Smooth muscle cell (in vitro differentiated cells): ENCODE measurements around the gene FAM181A. TPM values are rescaled to one million over a fixed set of nuclear protein-coding genes. Genes with fewer than 3 reads are reported as not detected.
A peak's percentile ranks its signal among the peaks of the same experiment; 100 is the strongest.

Source experiments
- DNase-seq: peaks from one replicate; lab custom pipeline; 2025; ENCODE audit not compliant: unreplicated experiment; lab: John Stamatoyannopoulos, UW
- H2AFZ ChIP-seq: fragments of 200-600 bp; sonication (generic); 2 replicates; pipeline ENCODE4 v1.6.0; 2016; ENCODE audit warnings: antibody characterized with exemption, low read depth, mild to moderate bottlenecking
- H3F3A ChIP-seq: fragments of 200-600 bp; sonication (generic); 2 replicates; pipeline ENCODE4 v1.6.0; 2017; ENCODE audit warnings: antibody characterized with exemption, low read depth
- H3K27ac ChIP-seq: fragments of 200-600 bp; sonication (generic); 2 replicates; pipeline ENCODE4 v1.5.1; 2016; ENCODE audit warnings: low read depth, mild to moderate bottlenecking
- H3K27me3 ChIP-seq: fragments of 200-600 bp; sonication (generic); 2 replicates; pipeline ENCODE4 v1.6.1; 2016; ENCODE audit warnings: low read depth, mild to moderate bottlenecking
- H3K36me3 ChIP-seq: fragments of 200-600 bp; sonication (generic); 2 replicates; pipeline ENCODE4 v1.5.1; 2016; ENCODE audit warnings: low read depth
- H3K4me1 ChIP-seq: fragments of 200-600 bp; sonication (generic); 2 replicates; pipeline ENCODE4 v1.5.1; 2016; ENCODE audit warnings: low read depth
- H3K4me2 ChIP-seq: fragments of 200-600 bp; sonication (generic); 2 replicates; pipeline ENCODE4 v1.6.0; 2016; ENCODE audit warnings: mild to moderate bottlenecking
- H3K4me3 ChIP-seq: fragments of 200-600 bp; sonication (generic); 2 replicates; pipeline ENCODE4 v1.5.1; 2016; ENCODE audit warnings: mild to moderate bottlenecking
- H3K79me2 ChIP-seq: fragments of 200-600 bp; sonication (generic); 2 replicates; pipeline ENCODE4 v1.6.0; 2016; ENCODE audit warnings: low read depth, mild to moderate bottlenecking
- H3K9ac ChIP-seq: fragments of 200-600 bp; sonication (generic); 2 replicates; pipeline ENCODE4 v1.6.0; 2016; ENCODE audit warnings: low read depth
- H3K9me3 ChIP-seq: fragments of 200-600 bp; sonication (generic); replicated peaks from 2 replicates; pipeline ENCODE4 v1.5.1; 2016; ENCODE audit warnings: low read depth
- H4K20me1 ChIP-seq: fragments of 200-600 bp; sonication (generic); 2 replicates; pipeline ENCODE4 v1.6.0; 2016; ENCODE audit warnings: low read depth
- WGBS: methylation state at CpG from one replicate; pipeline ENCODE4 v1.1.7; 2016; ENCODE audit warnings: low lambda C conversion rate; 5-methylcytosine and 5-hydroxymethylcytosine counted together
- polyA plus RNA-seq: library from polyadenylated mRNA; unstranded; fragments of >200 nt; fragmentation: Nextera tagmentation; extraction: Ambion mirVana; gene quantifications from 2 replicates; pipeline ENCODE4 v1.2.1, GENCODE V29; 2016
- total RNA-seq: library from RNA; depleted of rRNA; stranded (reverse); fragments of >200 nt; gene quantifications from 2 replicates; pipeline ENCODE4 v1.2.3, GENCODE V29; 2014
- TF ChIP-seq, protein P1 (sequence below): fragments of 200-600 bp; sonication (generic); IDR thresholded peaks from 2 replicates; pipeline ENCODE4 v1.5.1; 2017; ENCODE audit warnings: borderline replicate concordance, mild to moderate bottlenecking, antibody characterized with exemption; ENCODE audit not compliant: insufficient read depth, poor library complexity, severe bottlenecking

FAM181A gene
- total and polyA plus RNA-seq, 2 experiments from 2014 or later = not detected

DNA sequence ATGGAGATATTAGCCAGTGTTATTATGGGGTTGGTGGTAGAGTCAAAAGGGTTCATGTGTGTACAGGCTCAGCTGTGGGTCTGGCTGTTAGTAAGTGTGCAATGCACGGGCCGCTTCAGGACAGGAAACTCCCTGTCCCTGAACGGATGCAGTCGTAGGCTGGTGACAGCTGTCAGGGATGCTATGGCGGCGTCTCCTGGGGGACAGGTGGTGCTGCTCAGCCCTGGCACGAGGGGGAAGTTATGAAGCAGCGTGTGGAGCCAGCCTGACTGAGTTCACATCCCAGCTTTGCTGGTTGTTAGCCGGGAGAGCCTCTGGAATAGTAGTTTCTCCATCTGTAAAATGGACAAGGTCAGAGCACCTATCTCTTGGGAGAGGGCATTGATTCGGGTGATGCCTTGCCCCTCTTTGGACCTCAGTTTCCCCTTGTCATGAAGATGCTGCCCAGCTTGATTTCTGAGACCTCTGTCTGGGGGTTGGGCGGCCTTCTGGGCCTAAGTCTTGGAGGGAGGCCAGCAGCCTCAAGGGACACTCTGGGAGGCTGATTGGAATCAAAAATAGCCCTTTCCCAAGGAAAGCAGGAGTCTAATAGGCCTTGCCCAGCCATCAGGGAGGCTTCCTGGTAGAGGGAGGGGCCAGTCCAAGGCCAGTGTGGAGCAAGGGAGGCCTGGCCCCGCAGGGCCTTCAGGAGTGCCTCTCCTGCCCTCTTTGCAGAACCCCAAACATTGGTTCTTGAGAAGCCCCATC lies 42.1 kb downstream of the FAM181A start:
- Histone ChIP-seq H4K20me1 (no peaks in the 10 kb centered on the region), H3K36me3 (no peaks in the 10 kb centered on the region), H3K27me3 (no peaks in the 10 kb centered on the region), H3K4me1 (peaks cover 7% of the 10 kb centered on the region), H3K9me3 (no peaks in the 10 kb centered on the region), H3K79me2 (no peaks in the 10 kb centered on the region), H3F3A (peaks cover 3% of the 10 kb centered on the region), H2AFZ (no peak overlapping the region), H3K4me3 (no peak overlapping the region), H3K27ac (no peak overlapping the region), H3K4me2 (no peak overlapping the region), H3K9ac (no peak overlapping the region)
- 91% methylated on average over 12 of the region's 12 CpGs for whole genome bisulfite sequencing
- DNase-seq = no peak
- TF ChIP-seq, protein P1, sequence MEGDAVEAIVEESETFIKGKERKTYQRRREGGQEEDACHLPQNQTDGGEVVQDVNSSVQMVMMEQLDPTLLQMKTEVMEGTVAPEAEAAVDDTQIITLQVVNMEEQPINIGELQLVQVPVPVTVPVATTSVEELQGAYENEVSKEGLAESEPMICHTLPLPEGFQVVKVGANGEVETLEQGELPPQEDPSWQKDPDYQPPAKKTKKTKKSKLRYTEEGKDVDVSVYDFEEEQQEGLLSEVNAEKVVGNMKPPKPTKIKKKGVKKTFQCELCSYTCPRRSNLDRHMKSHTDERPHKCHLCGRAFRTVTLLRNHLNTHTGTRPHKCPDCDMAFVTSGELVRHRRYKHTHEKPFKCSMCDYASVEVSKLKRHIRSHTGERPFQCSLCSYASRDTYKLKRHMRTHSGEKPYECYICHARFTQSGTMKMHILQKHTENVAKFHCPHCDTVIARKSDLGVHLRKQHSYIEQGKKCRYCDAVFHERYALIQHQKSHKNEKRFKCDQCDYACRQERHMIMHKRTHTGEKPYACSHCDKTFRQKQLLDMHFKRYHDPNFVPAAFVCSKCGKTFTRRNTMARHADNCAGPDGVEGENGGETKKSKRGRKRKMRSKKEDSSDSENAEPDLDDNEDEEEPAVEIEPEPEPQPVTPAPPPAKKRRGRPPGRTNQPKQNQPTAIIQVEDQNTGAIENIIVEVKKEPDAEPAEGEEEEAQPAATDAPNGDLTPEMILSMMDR = no peak

DNA sequence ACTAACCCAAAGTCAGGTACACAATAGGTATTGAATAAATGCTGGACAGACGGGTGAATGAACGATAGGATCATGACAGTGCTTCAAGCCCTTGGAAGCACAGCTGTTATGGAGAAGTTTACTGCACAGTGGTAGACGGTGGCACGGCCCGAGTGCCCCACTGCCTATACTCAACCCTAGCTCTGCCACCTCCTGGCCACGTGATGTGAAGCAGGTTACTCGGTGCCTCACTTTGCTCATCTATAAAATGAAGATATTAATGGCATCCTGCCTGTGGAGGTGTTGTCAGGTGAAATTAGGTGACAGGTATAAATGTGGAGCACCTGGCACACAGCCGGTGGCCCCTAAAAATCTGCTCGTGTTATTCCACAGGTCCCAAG lies 43.4 kb downstream of the FAM181A start:
- Histone ChIP-seq H3F3A (no peaks in the 10 kb centered on the region), H3K9me3 (no peaks in the 10 kb centered on the region), H3K4me2 (no peak overlapping the region), H3K27me3 (no peaks in the 10 kb centered on the region), H2AFZ (no peak overlapping the region), H4K20me1 (no peaks in the 10 kb centered on the region), H3K9ac (no peak overlapping the region), H3K79me2 (no peaks in the 10 kb centered on the region), H3K4me1 (peaks cover 7% of the 10 kb centered on the region), H3K27ac (no peak overlapping the region), H3K36me3 (no peaks in the 10 kb centered on the region), H3K4me3 (no peak overlapping the region)
- TF ChIP-seq, protein P1 = peak; percentile 15
- WGBS = 72% methylated on average over 9 of the region's 9 CpGs
- DNase-seq = no peak

DNA sequence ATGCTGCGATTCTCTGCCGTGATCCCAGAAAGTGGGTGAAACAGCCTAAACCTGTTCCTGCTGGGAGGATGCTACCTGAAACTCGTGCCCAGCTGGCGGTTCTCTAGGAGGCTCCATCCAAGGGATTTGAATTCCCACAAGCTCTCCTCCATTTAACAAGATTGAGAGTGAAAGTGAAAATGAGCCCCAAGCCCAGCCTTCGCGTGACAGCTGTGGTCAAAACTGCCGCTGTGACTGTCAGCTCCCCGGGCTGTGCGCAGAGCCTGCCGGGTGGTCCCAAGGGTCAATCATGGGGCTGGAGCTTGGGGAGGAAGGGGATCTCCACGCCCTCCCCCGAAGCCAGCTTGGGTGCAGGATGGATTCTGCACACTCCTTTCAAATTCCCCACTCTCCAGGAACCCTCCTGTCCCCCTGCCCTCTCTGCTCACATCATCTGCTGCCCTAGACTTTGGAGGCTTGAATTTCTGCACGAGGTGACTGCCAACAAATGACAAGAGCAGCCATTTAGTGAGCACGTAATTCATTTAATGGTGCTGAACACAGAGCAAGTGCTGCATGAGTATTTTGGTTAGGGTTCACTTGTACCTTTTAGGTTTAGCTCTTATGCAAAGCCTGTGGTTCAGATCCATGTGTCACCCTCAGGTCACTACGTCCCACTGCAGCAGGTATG lies 44.0 kb downstream of the FAM181A start:
- no peaks in the 10 kb centered on the region for H3F3A ChIP-seq
- H3K4me1 ChIP-seq = peaks cover 7% of the 10 kb centered on the region
- no peak overlapping the region for H3K4me2 ChIP-seq
- H3K9me3 ChIP-seq = no peaks in the 10 kb centered on the region
- H4K20me1 ChIP-seq = no peaks in the 10 kb centered on the region
- H3K79me2 ChIP-seq = no peaks in the 10 kb centered on the region
- no peak for DNase-seq
- no peak overlapping the region for H2AFZ ChIP-seq
- 85% methylated on average over 15 of the region's 15 CpGs for WGBS
- H3K9ac ChIP-seq = no peak overlapping the region
- no peak overlapping the region for H3K4me3 ChIP-seq
- no peaks in the 10 kb centered on the region for H3K36me3 ChIP-seq
- TF ChIP-seq, protein P1 = no peak
- no peaks in the 10 kb centered on the region for H3K27me3 ChIP-seq
- no peak overlapping the region for H3K27ac ChIP-seq
